ENCODE results near the gene TRAPPC6A. TPM values are rescaled to one million over a fixed set of nuclear protein-coding genes. Genes with fewer than 3 reads are reported as not detected.
A peak's percentile ranks its signal among the peaks of the same experiment; 100 is the strongest.

The TRAPPC6A gene
- total RNA-seq, 1 experiment from 2014 or later = 59.9 TPM

DNA sequence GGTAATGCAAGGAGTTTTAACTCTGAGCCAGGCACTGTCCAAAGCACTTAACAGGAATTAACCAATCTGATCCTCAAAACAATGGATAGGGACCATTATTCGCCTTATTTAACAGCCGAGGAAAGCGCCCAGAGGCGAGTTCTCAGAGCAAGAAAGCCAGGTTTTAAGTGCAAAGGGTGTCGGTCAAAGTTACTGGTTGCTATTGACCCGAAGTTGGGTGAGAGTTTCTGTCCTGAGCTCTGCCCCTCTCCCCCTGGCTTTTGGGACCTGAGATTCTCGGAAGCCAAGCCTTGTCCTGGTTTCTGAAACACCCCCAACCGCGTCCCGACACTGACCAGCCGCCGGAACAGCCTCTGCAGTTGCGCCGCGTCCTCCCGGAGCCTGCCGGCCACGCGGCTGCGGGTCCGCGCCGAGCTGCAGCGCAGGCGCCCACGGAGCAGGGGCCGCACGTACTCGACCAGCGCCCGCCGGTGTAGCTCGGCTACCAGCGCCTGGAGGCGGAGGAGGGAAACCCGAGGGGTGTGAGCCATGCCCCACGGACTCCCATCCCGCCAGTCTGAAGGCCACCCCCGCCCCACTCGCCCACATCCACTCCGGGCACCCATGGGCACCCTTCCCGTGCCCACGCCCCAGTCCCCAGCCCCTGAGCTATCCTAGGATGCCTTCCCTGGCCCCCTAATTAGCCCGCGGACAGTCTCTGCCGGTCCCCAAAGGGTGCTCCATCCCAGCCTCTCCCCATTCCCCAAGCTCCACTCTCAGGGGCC, 39.3 kb upstream of the TRAPPC6A start:
- Histone ChIP-seq H3K4me2 (ENCODE audit: insufficient read depth, insufficient read length, low read length) (peak overlapping the region; percentile 83), H3K14ac (ENCODE audit: insufficient read depth, low read length) (peak overlapping the region; percentile 68), H3K18ac (ENCODE audit: insufficient read length, low read depth, low read length) (no peak overlapping the region), H2BK5ac (ENCODE audit: insufficient read length, low read length) (no peak overlapping the region), H3K79me1 (ENCODE audit: insufficient read depth, low read depth, low read length, poor library complexity, severe bottlenecking) (no peaks in the 10 kb centered on the region), H3T11ph (ENCODE audit: low read length) (no peak overlapping the region), H4K20me1 (ENCODE audit: control insufficient read depth, insufficient read depth, insufficient read length) (no peaks in the 10 kb centered on the region), H2BK12ac (ENCODE audit: insufficient read length, low read depth, low read length) (no peak overlapping the region), H3K27ac (ENCODE audit: insufficient read length, low read depth, low read length) (no peak overlapping the region), H3K79me2 (ENCODE audit: insufficient read depth, low read length) (no peaks in the 10 kb centered on the region), H2AFZ (ENCODE audit: low read length) (no peak overlapping the region), H3K4ac (ENCODE audit: low read depth, low read length) (no peak overlapping the region), H3K56ac (ENCODE audit: insufficient read length, low read depth, low read length) (no peak overlapping the region), H3K23ac (ENCODE audit: insufficient read length, low read depth, low read length) (no peak overlapping the region), H2AK5ac (ENCODE audit: insufficient read length, low read length) (no peak overlapping the region), H3K9ac (ENCODE audit: extremely low read depth, insufficient read length, low read length) (no peak overlapping the region), H3K4me1 (ENCODE audit: insufficient read depth, low read length) (no peaks in the 10 kb centered on the region), H2BK120ac (ENCODE audit: low read depth, low read length, poor library complexity, severe bottlenecking) (no peak overlapping the region), H4K91ac (ENCODE audit: insufficient read length, low read depth, low read length) (no peak overlapping the region), H3K9me3 (ENCODE audit: control insufficient read depth, low read depth, low read length) (no peaks in the 10 kb centered on the region), H2BK15ac (ENCODE audit: low read depth, low read length) (no peak overlapping the region), H3K27me3 (ENCODE audit: insufficient read depth, low read length) (peaks cover 14% of the 10 kb centered on the region; the same call in 1 of the 2 replicates), H2BK20ac (ENCODE audit: low read depth, low read length, poor library complexity, severe bottlenecking) (no peak overlapping the region), H4K8ac (replicated peaks; ENCODE audit: insufficient read length, low read depth, low read length) (no peak overlapping the region), H3K23me2 (ENCODE audit: insufficient read length, low read depth, low read length, poor library complexity, severe bottlenecking) (peaks cover 14% of the 10 kb centered on the region), H4K5ac (ENCODE audit: insufficient read length, low read depth, low read length) (no peak overlapping the region)
- peaks cover 12 to 18% of the 10 kb centered on the region in 2 experiments for H3K4me1 Mint-ChIP-seq
- H3K4me3 Mint-ChIP-seq = peak overlapping the region; percentile 42 to 80
- DNase-seq = no peak
- peaks cover 0 to 5% of the 10 kb centered on the region in 2 experiments; a peak in 2 of 5 replicates for H3K9me3 Mint-ChIP-seq
- TF ChIP-seq, protein P1, sequence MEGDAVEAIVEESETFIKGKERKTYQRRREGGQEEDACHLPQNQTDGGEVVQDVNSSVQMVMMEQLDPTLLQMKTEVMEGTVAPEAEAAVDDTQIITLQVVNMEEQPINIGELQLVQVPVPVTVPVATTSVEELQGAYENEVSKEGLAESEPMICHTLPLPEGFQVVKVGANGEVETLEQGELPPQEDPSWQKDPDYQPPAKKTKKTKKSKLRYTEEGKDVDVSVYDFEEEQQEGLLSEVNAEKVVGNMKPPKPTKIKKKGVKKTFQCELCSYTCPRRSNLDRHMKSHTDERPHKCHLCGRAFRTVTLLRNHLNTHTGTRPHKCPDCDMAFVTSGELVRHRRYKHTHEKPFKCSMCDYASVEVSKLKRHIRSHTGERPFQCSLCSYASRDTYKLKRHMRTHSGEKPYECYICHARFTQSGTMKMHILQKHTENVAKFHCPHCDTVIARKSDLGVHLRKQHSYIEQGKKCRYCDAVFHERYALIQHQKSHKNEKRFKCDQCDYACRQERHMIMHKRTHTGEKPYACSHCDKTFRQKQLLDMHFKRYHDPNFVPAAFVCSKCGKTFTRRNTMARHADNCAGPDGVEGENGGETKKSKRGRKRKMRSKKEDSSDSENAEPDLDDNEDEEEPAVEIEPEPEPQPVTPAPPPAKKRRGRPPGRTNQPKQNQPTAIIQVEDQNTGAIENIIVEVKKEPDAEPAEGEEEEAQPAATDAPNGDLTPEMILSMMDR (conservative IDR thresholded peaks at IDR 0.05) = no peak
- no CpG with 5 or more reads among the region's 46 CpGs for WGBS (ENCODE audit: extremely low coverage, insufficient read length, low lambda C conversion rate)
- no peaks in the 10 kb centered on the region; a peak in 2 of 7 replicates for H3K36me3 Mint-ChIP-seq (ENCODE audit: insufficient read depth in 1 of 3, low read depth in 3 of 3)
- no peak overlapping the region for H3K27ac Mint-ChIP-seq
- H3K27me3 Mint-ChIP-seq (ENCODE audit: low read depth) = peaks cover 89% of the 10 kb centered on the region

Data from H9 (cell line).